ENCODE results near the gene PTPRN2.

Gene PTPRN2

DNA sequence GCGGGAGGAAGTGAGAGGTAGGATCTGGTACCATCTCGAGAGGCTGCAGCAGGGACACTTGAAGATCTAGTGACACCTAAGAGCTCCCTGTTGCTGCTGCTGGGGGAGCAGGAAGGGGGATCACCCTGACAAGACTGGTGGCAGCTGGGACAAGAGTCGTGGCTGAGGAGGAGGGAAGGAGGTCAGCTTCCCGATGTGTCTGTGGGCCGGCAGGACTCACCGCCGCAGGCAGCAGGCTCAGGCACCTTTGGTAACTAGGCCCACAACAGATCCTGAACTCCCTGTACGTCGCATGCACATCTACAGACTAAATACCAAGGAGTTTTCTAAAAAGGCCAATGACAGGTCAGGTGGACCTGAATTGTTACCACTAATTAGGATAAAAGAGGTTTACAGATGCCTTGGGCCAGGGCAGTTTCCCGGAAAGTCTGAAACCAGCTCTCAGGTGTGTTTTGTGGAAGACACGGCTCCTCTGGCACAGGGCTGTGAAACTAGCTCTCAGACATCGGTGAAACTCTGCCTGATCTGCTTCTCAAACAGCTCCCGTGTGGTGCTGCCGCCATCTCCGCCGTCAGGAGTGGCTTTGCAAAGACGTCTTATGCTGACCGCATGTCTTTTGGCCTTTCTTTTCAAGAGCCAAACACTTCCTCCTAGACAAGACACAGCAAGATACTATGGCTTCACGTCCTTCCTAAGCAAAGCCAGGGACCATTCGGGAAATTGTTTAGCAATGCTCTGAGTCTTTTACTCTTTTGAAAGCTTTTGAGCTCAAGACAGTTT is 609.7 kb downstream of the PTPRN2 start:
- DNase-seq = no peak

DNA sequence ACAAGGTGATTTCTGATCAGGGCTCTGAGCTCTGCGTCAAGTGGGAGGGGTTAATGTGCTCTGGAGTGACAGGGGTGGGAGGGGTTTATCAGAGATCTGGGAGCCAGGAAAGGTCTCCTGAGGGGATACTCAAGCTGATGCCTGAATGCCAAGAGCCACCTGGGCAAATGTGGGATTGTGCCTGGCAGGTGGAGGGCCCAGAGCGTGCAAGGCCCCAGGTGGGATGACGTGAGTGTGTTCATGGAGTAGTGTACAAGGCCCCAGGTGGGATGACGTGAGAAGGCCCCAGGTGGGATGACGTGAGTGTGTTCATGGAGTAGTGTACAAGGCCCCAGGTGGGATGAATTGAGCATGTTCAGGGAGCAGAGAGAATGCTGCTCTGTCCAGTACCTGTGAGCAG is 610.3 kb downstream of the PTPRN2 start:
- DNase-seq = no peak

DNA sequence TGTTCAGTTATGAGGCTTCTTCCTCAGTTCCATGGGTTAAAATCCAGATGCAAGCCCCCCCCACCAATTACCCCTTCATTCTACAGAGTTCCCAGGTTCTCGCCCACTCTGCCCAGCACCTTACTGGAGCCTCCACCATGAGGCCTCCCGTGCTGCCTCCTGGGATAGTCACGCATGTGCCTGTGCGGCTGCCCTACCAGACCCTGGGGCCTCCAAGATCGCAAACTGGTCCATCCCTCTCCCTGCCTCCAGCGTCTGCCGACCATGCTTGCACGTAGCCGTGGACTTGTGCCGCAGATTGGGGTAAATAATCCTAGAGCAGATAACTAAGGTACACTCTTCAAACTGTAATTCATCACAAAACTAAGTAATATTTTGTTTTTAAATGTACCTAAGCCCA is 611.2 kb downstream of the PTPRN2 start:
- no peak for DNase-seq

DNA sequence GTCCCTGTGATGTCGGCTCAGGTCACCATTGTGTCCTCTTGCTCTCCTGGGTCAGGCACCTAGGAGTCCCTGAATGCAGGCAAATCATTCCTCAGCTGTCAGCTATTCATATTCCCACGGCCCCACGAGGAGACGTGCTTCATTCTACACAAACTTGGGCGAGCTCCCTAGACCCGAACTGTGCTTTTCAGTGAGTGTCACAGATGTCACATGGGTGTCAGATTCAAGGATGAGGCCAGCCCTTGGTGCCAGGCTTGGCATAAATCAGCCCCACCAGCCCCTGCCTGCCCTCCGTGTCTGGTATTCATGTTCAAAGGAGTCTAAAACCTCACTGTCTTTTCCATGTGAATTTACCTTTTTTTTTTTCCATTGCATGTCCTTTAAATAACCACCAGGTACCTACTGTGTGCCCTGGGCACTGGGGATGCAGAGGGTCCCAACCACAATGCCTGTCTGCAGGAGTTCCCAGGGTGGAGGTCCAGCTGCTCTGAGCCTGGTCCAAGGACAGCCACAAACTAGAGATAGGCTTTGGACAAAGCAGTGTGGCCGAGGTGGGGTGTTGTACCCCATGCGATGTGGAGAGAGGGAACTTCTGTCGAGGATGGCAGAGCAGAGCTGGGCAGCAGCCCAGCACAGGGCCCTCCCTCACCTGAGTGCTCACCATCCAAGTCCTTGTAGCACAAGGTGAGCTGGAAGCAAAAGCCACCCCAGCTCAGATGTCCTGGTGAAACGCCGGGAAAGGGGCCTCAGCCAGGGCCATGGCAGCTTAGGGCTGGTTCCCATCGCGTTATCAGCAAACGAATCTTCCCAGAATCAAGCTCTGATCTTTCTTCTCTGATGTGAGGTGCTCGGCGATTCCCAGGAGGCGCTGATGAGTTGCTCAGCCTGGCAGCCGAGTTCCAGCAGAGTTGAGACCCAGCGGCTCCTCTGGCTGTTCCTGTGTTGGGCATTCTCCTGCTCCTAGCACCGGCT is 611.9 kb downstream of the PTPRN2 start:
- no peak for DNase-seq

DNA sequence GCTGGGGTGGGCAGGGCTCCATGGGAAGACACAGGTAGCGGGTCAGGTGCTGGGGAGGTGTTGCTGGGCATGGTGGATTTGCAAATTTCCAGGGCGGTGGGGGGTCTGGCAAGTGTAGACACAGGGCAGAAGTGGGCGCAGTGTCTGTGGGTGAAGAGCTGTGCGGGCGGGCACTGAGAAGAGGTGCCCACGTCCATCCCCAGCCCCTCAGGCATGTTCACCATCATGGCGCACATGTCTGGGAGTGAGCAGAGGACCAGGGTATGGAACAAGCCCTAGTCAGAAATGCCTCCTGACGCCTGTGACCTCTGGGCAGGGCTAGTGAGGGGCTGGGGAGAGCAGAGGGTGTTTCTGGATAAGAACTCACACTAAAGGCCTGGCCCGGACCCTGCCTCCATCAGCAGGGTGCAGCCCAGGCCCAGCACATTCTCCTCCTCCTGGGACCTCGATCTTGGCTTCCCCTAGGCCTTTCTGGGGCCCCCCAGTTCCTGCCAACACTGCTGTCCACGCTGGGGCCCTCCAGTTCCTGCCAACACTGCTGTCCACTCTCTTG is 612.9 kb downstream of the PTPRN2 start:
- DNase-seq = no peak

DNA sequence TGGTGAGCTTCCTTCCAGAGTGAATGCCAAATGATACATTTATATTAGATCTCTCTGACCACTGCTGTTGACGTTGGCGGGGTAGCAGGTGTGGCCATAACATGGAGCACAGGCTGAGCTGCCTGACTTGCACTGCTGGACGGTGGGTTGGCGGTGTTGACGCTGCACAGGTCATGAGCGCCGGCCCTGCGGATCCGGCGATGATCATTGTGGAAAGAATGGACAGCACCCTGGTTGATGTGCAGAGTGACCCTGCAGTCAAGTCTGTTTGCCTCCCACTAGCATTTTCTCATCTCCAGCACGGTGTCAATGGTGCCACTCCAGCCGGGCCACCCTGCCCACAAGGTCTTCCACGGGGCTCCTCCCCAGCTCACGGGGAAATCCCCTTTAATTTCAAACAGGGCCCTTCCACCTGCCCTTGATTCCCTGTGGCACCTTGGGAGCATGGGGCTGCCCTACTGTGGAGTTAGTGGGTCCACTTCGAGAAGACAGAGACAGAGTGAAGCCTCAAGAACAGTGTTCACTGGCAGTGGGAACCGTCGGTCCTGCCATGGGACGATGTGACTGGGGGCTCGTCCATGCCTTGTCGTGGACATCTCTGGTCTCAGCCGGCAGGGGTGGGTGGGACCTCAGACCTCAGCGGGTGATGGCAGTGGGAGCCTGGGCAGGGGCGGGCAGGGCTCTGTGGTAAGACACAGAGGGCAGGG is 613.5 kb downstream of the PTPRN2 start:
- DNase-seq = no peak

DNA sequence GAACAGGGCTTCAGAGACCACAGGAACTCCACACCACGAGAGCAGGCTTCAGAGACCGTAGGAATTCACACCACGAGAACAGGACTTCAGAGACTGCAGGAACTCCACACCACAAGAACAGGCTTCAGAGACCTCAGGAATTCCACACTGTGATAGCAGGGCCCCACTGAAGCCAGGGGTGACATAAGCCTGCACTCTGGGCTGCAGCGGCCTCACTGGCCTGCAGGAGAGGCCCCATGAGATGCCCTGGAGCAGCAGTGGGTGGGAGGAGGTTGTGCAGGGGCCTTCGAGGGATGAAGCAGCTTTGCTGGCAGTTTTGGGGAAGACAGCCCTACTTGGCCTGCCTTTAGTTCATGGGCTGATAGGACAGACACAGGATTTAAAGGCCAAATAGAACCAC is 614.7 kb downstream of the PTPRN2 start:
- no peak for DNase-seq

DNA sequence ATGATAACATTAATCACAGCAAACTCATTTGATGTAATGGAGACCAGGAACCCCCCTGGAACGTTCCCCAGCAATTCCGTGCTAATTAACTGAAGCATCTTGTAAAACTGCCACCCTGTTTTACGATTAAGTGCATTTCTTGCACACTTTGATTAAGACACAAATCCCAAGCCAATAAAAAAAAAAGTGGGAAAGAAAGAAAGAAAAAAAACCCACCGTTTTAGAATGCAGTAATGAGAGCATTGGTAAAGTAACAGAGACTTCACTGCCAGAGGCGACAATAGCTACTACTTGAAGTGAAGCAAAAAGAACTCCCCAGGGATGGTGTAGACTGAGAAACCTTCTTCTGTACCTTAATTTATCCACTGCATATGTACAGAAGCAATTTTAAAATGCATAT is 616.1 kb downstream of the PTPRN2 start:
- no peak for DNase-seq

DNA sequence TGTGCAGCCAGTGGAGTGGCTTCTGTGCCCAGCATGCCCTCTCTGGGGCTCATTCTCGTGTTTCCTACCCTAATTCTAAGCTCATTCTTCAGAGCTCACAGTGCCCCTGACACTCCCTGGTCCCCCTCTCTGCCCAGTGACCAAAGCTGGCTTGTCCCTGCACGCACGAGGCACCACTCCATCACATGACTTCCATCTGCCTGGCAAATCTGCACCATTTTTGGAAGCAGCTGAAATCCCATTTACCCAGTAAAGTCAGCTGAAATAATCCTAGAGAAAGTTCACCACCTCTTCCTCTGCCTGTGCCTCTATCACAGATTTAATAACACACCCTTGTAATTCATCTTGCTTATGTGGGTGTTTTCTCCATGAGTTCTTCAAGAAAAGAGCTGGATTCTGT is 616.9 kb downstream of the PTPRN2 start:
- no peak for DNase-seq

DNA sequence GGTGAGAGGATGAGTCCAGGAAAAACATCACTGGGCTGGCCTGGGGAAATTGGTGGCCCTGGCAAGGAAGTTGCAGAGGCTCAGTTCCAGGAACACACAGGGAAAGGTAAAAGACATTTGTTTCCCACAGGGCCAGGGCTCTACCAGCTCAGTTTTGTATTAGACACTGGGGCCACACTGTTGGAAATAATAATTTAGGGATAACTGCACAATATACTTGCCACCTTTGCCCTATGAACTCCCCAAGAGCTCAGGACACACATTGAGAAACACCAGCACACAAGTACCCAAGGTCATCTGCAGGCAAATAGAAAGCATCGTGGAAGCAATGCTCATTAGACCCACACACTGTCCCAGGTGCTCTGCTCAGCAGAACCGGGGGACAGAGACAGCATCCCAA is 617.6 kb downstream of the PTPRN2 start:
- no peak for DNase-seq

DNA sequence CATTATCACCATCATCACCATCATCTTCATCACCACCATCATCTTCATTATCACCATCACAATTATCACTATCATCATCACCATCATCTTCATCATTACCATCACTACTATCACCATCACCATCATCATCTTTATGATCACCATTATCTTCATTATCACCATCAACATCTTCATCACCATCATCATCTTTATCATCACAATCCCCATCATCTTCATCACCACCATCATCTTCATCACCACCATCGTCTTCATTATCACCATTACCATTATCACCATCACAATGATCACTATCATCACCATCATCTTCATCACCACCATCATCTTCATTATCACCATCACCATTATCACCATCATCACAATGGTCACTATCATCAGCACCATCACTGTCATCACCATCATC is 621.1 kb downstream of the PTPRN2 start:
- no peak for DNase-seq

DNA sequence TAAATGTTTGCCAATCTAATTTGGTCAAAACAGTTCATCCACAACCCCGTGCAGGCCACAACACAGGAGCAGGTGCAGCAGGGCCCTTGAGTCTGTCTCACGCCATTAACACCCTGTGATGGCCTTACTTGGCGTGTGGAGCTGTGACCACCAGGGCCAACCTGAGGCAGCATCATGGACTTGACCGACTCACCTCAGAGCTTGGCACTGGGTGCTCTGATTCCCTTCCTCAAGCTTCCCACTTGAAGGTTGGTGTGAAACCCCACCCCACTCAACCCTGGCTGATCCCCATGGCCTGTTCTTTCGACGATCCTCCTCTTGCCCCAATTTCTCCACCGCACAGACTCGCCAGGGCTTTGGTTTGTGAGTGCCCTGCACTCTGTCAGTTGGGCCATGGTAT is 623.1 kb downstream of the PTPRN2 start:
- no peak for DNase-seq

DNA sequence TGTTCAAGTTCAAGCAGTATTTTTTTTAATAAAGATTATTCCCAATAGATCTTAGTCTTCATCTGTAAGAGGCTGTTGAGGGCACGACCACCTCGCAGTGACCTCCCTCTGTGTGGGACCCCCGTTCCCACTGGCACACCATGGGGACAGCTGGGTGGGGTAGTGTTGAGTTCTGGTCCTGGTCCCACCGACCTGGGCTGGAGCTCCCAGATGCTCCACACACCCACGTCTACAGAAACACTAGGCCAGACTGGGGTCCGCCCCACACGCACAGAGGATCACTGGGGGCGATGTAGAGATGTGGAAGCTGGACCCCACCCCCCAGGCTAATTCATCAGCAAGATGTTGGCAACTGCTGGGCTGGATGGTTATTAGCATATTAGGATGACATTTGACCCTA is 623.6 kb downstream of the PTPRN2 start:
- no peak for DNase-seq

DNA sequence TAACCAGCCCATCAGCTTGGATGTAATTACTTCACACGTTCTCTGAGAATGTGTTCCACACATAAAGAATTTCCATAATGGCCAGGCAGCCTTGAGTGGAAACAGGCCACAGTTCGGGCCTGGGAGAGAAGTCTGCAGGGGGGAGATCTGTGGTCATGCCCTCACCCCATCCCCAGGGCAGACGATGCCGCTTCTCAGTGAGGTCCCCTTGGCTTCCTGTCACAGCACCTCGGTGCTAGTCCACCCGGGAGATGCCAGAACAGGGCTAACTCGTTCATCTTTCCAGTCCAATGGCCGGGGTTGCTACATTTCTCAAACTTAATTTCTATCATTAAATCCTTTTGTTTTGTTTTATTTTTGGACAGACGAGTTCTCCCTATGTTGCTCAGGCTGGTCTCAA is 624.1 kb downstream of the PTPRN2 start:
- no peak for DNase-seq

DNA sequence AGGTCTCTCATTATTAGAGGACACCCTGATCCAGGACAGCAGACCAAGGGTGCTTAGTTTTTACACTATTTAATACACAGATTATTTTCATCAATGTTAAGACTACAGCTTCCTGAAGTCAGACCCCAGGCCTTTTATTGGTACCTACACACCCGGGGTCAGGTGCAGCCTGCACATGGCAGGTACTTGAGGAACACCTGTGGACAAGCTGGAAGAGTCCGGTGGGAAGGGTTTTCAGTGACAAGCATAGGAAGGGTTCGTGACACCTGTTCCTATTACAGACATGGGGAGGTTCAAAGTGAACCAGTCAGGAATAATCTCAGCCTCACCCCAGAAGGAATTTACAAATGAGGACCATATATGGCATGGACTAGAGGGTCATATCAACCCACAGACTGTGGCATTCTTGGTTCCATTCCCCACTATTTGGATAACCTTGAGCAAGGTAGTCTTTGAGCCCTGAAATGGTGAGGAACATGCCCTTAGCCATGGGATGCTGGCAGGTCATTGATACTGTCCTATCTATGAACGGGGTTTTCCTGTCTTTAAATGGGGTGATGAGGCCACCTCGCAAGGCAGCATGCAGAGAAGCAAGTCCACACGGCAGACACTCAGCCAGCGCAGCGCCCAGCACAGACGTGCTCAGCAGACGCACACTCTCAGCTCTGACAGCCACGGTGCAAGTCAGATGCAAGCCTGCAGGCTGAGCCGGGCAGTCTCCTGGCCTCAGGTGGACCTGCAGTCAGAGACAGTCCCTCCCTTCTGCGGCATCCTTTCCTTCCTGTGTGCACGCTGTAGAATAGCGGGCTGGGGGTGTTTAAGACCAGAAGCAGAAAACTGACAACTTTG is 624.9 kb downstream of the PTPRN2 start:
- DNase-seq = no peak

DNA sequence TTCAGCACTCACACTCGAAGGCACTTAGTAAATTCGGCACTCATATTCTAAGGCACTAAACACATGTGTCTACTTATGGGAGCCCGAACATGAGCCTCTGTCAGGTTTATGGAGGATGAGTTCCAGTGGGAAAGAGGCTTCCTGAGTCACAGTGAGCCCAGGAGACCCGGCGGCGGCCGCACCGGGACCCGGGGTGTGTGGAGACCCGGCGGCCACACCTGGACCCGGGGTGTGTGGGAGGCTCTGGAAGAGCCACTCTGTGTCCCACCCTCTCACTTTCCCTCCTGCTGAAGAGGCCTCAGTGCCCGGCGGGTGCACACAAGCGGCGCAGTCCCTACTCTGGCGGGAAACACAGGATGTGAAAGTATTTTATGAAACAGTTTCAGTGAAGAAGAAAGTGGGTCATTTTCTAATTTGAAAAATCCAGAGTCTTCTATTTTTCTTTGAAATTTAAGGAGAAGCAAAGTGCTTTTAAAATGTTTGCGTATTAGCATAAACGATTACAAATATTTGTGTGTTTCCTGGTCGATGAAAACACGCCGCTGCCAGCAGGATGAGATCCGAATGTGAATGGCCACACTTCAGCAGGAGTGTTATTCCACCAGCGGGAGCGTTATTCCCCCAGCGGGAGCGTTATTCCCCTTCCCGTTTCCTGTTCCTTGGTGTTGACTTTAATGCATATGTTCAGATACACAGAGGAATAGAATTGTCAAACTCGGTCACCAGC is 625.7 kb downstream of the PTPRN2 start:
- DNase-seq = no peak

DNA sequence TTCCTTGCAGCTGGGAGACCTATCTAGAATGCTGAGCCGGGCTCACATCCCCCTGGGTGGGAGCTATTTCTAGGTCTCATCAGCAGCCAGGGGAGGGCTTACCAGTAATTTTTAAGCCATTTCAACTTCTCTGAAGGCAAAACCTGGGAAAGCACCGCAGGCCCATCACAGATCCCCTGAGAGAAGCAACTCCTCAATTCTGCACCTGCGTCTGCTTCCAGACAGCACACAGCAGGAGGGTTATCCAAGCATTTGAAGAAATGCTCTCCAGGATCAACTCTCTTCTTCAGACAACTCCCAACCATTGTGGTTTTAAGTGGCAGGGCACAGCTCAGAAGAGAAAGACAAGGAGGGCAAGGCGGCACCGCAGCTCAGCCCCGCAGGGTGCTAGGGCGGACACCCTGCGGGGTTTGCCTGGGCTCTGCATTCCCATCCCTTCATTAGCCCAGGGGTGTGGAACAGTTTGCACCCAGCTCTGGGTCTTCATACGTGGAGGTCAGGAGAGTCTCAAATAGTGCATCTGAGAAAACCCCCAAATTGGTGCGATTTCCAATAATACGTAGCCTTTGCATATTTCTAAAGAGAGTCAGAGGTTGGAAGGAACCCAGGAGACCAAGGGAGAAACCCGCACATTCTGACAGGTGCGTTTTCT is 632.1 kb downstream of the PTPRN2 start:
- no peak for DNase-seq

DNA sequence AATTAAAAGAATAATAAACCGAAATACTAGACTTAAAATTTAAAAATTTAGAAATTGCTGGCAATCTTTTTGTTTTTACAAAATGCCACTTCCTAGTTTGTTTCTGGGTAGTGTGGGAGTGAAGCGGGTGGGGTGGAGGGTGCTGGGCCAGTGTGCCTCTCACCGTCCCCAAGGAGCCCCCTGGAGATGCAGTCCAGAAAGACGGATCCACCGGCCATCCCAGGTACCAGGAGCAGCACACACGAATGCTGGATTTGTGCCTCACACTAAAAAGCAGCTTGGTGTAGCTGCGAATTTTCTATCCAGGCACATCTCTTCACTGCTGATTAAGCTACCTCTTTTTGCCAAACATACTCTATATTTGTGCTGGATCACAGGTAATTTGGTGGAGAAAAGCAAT is 632.7 kb downstream of the PTPRN2 start:
- DNase-seq = no peak

DNA sequence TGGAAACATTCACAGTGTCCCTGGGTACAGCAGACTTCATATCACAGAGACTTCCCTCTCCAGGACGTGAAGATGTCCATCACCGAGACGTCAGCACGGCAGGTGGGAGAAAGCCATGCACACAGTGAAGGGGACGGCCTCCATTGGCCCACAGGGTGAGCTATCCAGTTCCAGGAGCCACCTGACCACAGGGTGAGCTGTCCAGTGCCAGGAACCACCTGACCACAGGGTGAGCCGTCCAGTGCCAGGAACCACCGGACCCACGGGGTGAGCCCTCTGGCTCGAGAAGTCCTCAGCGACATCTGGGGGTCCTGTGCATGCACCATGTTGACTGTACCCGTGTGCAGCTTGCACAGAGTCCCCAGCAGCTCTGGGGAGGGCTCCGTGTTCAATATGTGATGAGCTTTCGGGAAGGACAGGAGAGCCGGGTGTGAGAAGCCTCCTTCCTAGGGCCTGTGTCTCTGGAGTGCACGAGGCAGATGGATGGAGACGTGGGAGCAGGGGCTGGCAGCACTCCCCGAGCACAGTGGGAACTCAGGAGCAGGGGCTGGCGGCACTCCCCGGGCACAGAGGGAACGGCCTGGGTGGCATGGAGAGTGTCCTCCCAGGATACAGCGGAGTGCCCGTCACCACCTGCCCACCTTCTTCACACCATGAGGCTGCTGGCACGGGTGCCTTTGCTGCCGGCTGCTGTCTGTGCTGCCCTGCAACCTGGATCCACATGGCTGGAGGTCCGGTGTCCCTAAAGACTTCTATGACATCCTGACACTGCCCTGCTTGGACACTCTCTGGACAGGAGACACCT is 634.6 kb downstream of the PTPRN2 start:
- DNase-seq = no peak

DNA sequence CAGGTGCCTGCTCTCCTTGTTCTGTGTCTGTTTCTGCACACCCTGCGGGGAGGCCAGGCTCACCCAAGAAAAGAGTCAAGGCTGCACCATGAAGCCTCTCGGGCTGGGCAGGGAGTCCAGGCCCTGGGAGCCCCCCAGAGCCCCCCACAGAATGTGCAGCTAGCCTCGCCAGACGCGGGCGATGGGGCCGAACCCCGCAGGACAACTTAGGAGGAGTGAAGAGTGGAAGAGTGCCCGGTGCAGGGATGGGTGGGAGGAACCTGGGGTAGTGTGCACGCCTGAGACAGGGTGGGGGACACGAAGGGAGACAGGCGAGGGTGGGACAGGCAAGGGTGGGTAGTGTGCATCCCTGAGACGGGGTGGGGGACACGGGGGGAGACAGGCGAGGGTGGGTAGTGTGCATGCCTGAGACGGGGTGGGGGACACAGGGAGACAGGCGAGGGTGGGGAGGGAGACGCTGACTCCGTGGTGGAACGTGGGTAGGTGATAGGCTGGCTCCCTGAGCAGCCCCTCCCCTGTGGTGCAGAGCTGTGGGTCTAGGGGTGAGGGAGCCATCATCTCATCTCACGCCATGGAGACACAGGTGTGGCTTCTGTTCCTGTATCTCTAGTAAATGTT is 635.5 kb downstream of the PTPRN2 start:
- DNase-seq = no peak
